SK-N-MC (cell line): ENCODE results near the gene MTR.

ENCODE experiments used
- EZH2 ChIP-seq: fragments of 200-600 bp; sonication (generic); IDR thresholded peaks from one replicate; pipeline ENCODE4 v1.6.1; 2017; ENCODE audit warnings: antibody characterized with exemption
- FOXP2 ChIP-seq: optimal IDR thresholded peaks from 2 replicates; pipeline ENCODE3; 2011; ENCODE audit warnings: mild to moderate bottlenecking, moderate library complexity; ENCODE audit not compliant: insufficient read depth; ENCODE audit errors: extremely low read length, control extremely low read depth
- POLR2AphosphoS5 ChIP-seq: IDR thresholded peaks from 2 replicates; pipeline ENCODE4 v1.6.1; 2012; ENCODE audit warnings: mild to moderate bottlenecking, low read depth, low read length, borderline replicate concordance

- no peak for TF ChIP-seq EZH2
- TF ChIP-seq POLR2AphosphoS5 = no peak
- TF ChIP-seq FOXP2 = no peak
Observed at GRCh38 chr1:236872075-236872666, 77.1 kb downstream of the MTR start.
